Activated T-cell treated with anti-CD3 and anti-CD28 coated beads, Interleukin-2, amount 50 U/mL, for 1 hour (primary cell): Measurements from ENCODE around the gene PADI3.
"Not testable (repeated sequence)": the region's sequence is repeated elsewhere in the genome, so short reads cannot be mapped to it uniquely, and the experiment has no call there.

Experiments used
- DNase-seq: peaks from one replicate; pipeline ENCODE4 v3.0.0-alpha.2; 2020

PADI3 gene

GRCh38 chr1:17216078-17216477 is 32.8 kb upstream of the PADI3 start:
- no peak for DNase-seq

DNA sequence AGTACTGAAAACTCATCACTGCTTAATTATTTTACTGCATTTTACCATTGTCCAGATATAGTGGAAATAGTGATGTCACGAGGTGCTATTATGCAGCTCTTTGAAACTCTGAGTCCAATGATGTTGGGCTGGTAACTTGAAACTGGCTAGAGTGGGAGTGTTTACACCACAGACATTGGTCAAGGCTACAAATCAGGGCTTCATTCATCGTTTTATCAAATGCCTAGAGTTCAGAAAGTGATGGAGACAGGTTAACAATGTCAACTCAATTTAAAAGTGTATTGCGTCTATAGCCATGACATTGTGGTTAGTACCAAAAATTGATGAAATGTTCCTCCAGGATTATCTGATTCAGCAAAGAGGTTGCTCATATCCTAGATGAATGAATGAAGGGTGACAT is 31.3 kb upstream of the PADI3 start:
- no peak for DNase-seq

- no peak for DNase-seq
Measured at GRCh38 chr1:17218939-17219338, 30.0 kb upstream of the PADI3 start.

GRCh38 chr1:17220287-17220686 is 28.6 kb upstream of the PADI3 start:
- no peak for DNase-seq

GRCh38 chr1:17222557-17222956 is 26.3 kb upstream of the PADI3 start:
- DNase-seq, result no peak

GRCh38 chr1:17224434-17224833 is 24.5 kb upstream of the PADI3 start:
- DNase-seq, result no peak

GRCh38 chr1:17225140-17225539 is 23.8 kb upstream of the PADI3 start:
- no peak for DNase-seq

DNA sequence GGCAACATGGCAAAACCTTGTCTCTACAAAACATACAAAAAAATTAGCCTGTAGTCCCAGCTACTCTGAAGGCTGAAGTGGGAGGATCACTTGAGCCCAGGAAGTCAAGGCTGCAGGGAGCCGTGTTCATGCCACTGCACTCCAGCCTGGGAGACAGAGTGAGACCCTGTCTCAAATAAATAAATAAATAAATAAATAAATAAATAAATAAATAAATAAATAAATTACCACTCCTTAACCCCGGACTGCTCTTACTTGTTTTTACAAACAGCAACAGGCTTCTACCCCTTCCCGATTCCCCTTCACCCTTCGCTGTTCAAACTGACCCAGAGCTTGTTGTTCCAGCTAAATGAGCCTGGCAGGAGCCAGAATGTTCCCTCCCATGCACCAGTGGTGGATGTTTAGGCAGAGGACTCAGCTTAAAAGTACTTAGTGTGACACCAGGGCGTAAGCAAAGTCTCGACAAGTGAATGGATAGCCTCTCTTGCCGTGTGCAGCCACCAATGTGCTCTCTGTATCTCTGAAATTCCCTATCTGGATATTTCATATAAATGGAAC is 21.5 kb upstream of the PADI3 start:
- no peak for DNase-seq

GRCh38 chr1:17228619-17229018 is 20.3 kb upstream of the PADI3 start:
- no peak for DNase-seq

DNA sequence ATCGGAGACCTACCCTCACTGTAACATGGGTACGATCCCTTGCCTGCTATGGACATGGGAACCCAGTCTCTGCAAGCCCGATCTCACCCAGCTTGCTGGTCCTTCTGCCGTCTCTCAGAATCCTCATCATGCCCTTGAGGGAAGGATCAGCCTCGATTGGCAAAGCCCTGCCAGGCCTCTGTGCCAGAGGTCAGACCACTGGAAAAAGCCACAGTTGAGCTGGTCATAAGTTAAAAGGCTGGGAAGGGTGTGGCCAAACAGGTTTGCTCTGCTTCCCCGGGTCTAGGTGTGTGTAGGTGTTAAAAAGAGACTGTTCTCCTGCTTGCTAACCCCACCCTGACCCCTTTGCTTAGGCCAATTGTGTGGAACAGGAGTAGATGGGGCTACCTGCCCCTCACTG is 19.5 kb upstream of the PADI3 start:
- no peak for DNase-seq

DNA sequence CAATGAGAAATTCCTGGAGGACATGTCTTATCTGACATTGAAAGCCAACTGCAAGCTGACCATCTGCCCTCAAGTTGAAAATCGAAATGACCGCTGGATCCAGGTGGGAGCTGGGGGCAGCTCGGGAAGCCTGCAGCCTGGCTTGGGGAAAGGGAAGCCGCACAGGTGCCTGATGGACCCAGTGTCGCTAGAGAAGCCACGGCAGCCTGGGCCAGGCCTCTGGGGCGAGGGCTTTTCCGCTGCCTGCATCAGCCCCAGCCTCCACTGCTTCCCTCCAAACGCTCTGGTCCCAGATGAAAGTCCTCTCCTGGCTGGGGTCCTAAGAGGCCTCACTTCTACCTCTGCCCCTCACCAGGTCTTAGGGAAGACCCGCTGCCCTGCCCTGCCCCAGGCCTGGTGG is 18.8 kb upstream of the PADI3 start:
- DNase-seq, result no peak

DNA sequence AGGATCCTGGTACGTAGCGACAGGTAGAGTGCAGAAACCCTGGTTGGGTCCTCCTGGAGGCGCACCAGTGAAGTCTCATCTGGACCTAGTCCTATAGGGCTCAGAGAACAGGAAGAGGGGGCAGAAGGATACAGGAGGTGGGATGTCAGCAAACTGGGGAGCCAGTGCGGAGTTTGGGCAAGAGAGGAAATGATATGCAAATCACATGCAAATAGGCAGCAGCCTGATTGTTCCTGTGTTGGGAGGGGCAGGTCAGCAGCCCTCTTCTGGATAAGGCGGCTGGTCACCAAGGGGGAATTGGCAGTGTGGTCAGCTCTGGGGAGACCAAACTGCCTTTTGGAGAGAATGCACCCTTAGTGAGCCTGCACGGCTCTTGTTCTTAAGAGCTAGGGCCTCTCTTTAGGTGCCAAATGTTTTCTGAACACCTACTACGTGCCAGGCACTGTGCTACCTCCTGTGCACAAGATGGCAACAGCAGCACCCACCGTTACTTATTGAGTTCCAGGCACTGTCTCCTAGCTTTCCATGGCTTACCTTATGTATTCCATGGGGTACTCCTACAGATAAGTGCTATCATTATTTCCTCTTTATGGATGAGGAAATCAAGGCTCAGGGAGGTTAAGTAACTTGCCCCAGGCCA is 18.1 kb upstream of the PADI3 start:
- DNase-seq, result no peak

- DNase-seq, result no peak
Measured at GRCh38 chr1:17232759-17233661, 15.9 kb upstream of the PADI3 start.

GRCh38 chr1:17233675-17234320 is 15.1 kb upstream of the PADI3 start:
- DNase-seq, result no peak

DNA sequence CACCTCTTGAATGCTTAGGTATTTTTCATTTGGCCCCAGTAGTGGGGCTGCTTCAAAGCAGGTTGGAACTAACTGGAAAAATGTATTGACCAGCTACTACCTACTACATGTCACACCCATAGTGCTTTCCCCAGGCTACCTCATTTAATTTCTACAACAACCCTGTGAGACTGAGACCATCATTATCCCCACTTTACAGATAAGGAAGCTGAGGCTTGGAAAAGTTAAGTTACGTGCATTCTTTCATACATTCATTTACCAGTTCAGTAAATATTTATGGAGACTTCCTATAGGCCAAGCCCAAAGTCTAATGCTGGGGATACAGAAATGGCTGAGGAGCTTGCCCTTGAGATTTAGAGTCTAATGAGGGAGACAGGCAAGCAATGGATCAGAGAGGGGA is 14.5 kb upstream of the PADI3 start:
- DNase-seq, result no peak

DNA sequence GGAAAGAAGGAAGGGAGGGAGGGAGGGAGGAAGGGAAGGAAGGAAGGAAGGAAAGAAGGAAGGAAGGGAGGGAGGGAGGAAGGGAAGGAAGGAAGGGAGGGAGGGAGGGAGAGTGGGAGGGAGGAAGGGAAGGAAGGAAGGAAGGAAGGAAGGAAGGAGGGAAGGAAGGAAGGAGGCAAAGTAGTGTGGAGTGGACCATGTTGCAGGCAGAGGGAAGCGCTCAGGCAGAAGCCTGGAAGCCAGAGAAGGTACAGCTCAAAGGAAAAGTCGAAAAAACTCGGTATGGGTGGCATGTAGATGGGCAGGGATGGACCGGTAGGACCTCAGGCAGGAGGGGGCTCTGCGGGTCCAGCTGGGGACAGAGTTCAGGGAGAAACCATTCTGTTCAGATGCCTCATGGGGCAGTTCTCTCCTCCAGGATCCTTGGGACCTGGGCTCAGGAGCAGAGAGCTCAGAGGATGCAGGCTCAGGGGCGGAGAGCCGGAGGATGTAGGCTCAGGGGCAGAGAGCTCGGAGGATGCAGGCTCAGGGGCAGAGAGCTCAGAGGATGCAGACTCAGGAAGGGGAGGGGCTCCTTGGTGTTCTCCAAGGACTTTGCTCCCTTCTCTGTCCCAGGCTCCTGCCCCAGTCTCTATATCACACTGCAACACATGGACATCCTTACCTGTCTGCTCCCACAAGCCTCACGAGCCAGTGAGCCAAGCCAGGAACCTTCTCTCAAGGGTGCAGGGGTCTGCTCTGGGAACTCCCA is 13.6 kb upstream of the PADI3 start:
- no peak for DNase-seq

- DNase-seq, result peak; percentile 85
Measured at GRCh38 chr1:17236779-17237560, 11.9 kb upstream of the PADI3 start.

DNA sequence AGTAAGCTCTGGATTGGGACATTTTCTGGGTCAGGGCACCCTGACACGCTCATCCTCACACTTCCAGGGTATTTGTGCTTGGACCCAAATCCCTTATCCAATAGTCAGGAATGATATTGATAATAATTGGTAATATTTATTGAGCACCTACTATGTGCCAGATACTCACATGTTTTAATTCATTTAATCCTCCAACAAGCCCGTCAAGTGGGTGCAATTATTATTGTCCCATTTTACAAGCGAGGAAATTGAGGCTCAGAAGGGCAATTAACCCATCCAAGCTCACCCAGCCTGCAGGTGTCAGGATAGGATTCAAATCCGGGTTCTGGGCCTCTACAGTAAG is 11.4 kb upstream of the PADI3 start:
- no peak for DNase-seq

GRCh38 chr1:17239420-17239819 is 9.5 kb upstream of the PADI3 start:
- no peak for DNase-seq

GRCh38 chr1:17241011-17241779 is 7.7 kb upstream of the PADI3 start:
- DNase-seq, result not testable (repeated sequence)

- not testable (repeated sequence) for DNase-seq
Measured at GRCh38 chr1:17241780-17242074, 7.2 kb upstream of the PADI3 start.

- no peak for DNase-seq
Measured at GRCh38 chr1:17243274-17243673, 5.6 kb upstream of the PADI3 start.
